Measurements from ENCODE around the gene DGLUCY.

The DGLUCY gene

DNA sequence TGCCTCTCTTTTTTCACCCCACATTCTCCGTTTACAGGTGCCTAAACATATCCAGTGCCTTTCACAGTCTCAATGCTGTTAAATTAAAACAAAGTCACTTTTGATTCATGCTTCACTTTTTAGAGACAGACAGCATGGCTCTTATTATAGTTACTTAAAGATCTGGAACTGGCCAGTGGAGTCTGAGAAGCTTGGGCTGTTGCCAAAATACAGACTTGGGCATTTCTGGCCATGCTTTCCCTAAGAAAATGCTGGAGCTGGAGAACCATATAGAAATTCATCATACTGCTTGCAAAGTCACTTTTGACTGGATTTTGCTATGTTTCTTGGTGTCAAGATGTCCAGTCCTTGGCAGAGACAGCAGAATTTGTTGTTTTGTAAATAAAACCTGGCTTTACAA, 142.8 kb downstream of the DGLUCY start:
- H3K4me1 ChIP-seq (ENCODE audit: control insufficient read depth, low read length): peaks cover 77% of the 10 kb centered on the region
- no peaks in the 10 kb centered on the region for H3K79me2 ChIP-seq (ENCODE audit: control insufficient read depth, low read length)
- no peaks in the 10 kb centered on the region for H3K27me3 ChIP-seq (ENCODE audit: control insufficient read depth, low read length)
- no peaks in the 10 kb centered on the region for H4K20me1 ChIP-seq (ENCODE audit: control insufficient read depth, insufficient read depth, low read depth, low read length)
- H3K4me2 ChIP-seq (ENCODE audit: low read length): no peak overlapping the region
- no peaks in the 10 kb centered on the region for H3K36me3 ChIP-seq (ENCODE audit: control insufficient read depth, low read length)
- TF ChIP-seq, protein P1, sequence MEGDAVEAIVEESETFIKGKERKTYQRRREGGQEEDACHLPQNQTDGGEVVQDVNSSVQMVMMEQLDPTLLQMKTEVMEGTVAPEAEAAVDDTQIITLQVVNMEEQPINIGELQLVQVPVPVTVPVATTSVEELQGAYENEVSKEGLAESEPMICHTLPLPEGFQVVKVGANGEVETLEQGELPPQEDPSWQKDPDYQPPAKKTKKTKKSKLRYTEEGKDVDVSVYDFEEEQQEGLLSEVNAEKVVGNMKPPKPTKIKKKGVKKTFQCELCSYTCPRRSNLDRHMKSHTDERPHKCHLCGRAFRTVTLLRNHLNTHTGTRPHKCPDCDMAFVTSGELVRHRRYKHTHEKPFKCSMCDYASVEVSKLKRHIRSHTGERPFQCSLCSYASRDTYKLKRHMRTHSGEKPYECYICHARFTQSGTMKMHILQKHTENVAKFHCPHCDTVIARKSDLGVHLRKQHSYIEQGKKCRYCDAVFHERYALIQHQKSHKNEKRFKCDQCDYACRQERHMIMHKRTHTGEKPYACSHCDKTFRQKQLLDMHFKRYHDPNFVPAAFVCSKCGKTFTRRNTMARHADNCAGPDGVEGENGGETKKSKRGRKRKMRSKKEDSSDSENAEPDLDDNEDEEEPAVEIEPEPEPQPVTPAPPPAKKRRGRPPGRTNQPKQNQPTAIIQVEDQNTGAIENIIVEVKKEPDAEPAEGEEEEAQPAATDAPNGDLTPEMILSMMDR (IDR thresholded peaks at IDR 0.05; ENCODE audit: low read depth, low read length, poor library complexity, severe bottlenecking): no peak
- no peak for TF ChIP-seq EZH2phosphoT487 (IDR thresholded peaks at IDR 0.05; ENCODE audit: borderline replicate concordance, low read length)
- H3F3A ChIP-seq (ENCODE audit: control insufficient read depth, insufficient read depth): peaks cover 19% of the 10 kb centered on the region
- no peaks in the 10 kb centered on the region for H3K9me3 ChIP-seq (ENCODE audit: control insufficient read depth, insufficient read depth, low read length)
- no peaks in the 10 kb centered on the region for H3K9me2 ChIP-seq (replicated peaks; ENCODE audit: control insufficient read depth, low read length)
- H3K4me3 ChIP-seq (ENCODE audit: low read length): no peak overlapping the region
- H3K27ac ChIP-seq (ENCODE audit: low read depth, low read length): no peak overlapping the region

DNA sequence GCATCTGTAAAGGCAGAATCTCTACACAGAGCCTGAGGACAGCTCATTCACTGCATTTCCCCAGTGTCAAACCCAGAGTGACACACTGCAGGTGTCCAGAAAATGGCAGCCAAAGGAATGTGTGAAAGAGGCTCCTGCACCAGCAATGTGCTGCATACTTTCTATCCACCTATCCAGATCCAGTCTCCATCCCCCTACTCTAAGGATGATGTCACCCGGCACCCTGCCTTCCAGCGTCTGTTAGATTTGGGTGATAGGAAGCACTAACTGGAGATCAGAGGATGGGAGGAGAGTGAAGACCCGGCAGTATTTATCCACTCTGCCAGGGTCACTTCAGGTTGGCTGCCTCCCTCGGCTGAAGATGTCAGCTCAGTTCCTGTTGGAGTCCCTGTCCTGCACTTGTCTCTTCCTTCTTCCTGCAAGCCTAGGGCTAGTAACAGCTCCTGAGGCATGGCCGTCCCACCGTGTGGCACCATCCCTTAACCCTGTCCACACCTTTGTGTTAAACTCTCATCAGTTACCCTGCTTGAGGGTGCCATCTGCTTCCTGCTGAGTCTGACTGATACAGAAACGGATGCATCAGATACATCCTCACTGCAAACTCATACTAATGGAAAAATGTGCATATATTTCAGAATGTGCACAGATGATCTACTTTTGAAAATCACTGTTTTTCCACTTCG, 143.6 kb downstream of the DGLUCY start:
- Histone ChIP-seq H3K9me2 (replicated peaks; ENCODE audit: control insufficient read depth, low read length) (no peaks in the 10 kb centered on the region), H3K36me3 (ENCODE audit: control insufficient read depth, low read length) (no peaks in the 10 kb centered on the region), H3K27ac (ENCODE audit: low read depth, low read length) (0 out of 2 replicates have a peak overlapping the region, but pooled peaks have one; percentile 27), H3K9me3 (ENCODE audit: control insufficient read depth, insufficient read depth, low read length) (no peaks in the 10 kb centered on the region), H3K27me3 (ENCODE audit: control insufficient read depth, low read length) (no peaks in the 10 kb centered on the region), H3K4me2 (ENCODE audit: low read length) (peak overlapping the region; percentile 55), H4K20me1 (ENCODE audit: control insufficient read depth, insufficient read depth, low read depth, low read length) (no peaks in the 10 kb centered on the region), H3K4me1 (ENCODE audit: control insufficient read depth, low read length) (peaks cover 76% of the 10 kb centered on the region), H3F3A (ENCODE audit: control insufficient read depth, insufficient read depth) (peaks cover 19% of the 10 kb centered on the region), H3K79me2 (ENCODE audit: control insufficient read depth, low read length) (no peaks in the 10 kb centered on the region), H3K4me3 (ENCODE audit: low read length) (0 out of 2 replicates have a peak overlapping the region, but pooled peaks have one; percentile 14)
- TF ChIP-seq, protein P1 (IDR thresholded peaks at IDR 0.05; ENCODE audit: low read depth, low read length, poor library complexity, severe bottlenecking): no peak
- TF ChIP-seq EZH2phosphoT487 (IDR thresholded peaks at IDR 0.05; ENCODE audit: borderline replicate concordance, low read length): no peak

DNA sequence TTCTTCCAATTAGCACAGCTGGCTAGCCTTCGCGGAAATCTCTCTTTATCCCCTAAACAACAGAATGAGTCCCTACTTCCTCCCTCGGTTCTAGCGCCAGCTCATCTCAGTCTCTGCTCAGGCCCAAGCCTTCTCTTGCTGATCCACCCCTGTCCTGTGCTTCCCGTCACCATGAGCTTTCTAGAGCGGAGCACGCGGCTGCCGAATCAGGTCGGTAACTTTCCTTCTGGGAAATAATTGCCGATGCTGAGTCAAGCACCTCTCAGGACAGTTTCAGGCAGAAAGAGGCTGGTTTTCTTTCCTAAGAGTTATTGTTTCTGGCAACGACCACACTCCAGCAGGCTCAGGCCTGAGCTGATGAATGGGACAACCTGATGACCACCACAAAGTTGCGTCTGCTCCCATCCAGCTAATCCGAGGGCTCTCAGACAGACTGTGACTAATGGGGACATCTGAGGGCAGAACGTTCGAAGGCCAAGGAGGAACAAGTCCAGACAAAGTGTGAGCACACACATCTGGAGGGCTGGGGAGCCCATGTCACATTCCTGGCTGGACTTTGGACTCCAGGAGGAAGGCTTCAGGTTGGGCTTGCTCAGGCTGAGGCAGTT, 144.2 kb downstream of the DGLUCY start:
- peaks cover 75% of the 10 kb centered on the region for H3K4me1 ChIP-seq (ENCODE audit: control insufficient read depth, low read length)
- TF ChIP-seq EZH2phosphoT487 (IDR thresholded peaks at IDR 0.05; ENCODE audit: borderline replicate concordance, low read length): no peak
- TF ChIP-seq, protein P1 (IDR thresholded peaks at IDR 0.05; ENCODE audit: low read depth, low read length, poor library complexity, severe bottlenecking): no peak
- H3K4me2 ChIP-seq (ENCODE audit: low read length): peak overlapping the region; percentile 55
- H3F3A ChIP-seq (ENCODE audit: control insufficient read depth, insufficient read depth): peaks cover 19% of the 10 kb centered on the region
- no peaks in the 10 kb centered on the region for H3K27me3 ChIP-seq (ENCODE audit: control insufficient read depth, low read length)
- no peaks in the 10 kb centered on the region for H3K79me2 ChIP-seq (ENCODE audit: control insufficient read depth, low read length)
- no peak overlapping the region for H3K4me3 ChIP-seq (ENCODE audit: low read length)
- no peaks in the 10 kb centered on the region for H3K9me2 ChIP-seq (replicated peaks; ENCODE audit: control insufficient read depth, low read length)
- H3K27ac ChIP-seq (ENCODE audit: low read depth, low read length): 0 out of 2 replicates have a peak overlapping the region, but pooled peaks have one; percentile 27
- no peaks in the 10 kb centered on the region for H3K36me3 ChIP-seq (ENCODE audit: control insufficient read depth, low read length)
- H3K9me3 ChIP-seq (ENCODE audit: control insufficient read depth, insufficient read depth, low read length): no peaks in the 10 kb centered on the region
- H4K20me1 ChIP-seq (ENCODE audit: control insufficient read depth, insufficient read depth, low read depth, low read length): no peaks in the 10 kb centered on the region
